GM18873 (cell line): ENCODE results near the gene INSRR.

Experiments used
- ATAC-seq: cut with Tn5 transposase; IDR thresholded peaks from one replicate; pipeline ENCODE4 v1.9.1; 2021; ENCODE audit warnings: mild to moderate bottlenecking, moderate library complexity, moderate number of reproducible peaks; ENCODE audit not compliant: unreplicated experiment, low FRiP score

INSRR gene

GRCh38 chr1:156853761-156854160, 5.2 kb downstream of the INSRR start:
- ATAC-seq, result no peak

- no peak for ATAC-seq
Observed at GRCh38 chr1:156852418-156852874, 6.5 kb downstream of the INSRR start.

GRCh38 chr1:156851779-156852417, 7.0 kb downstream of the INSRR start:
- ATAC-seq, result no peak

- no peak for ATAC-seq
Observed at GRCh38 chr1:156849151-156849496, 9.8 kb downstream of the INSRR start.

- ATAC-seq, result no peak
Observed at GRCh38 chr1:156848461-156849150, 10.3 kb downstream of the INSRR start.

- no peak for ATAC-seq
Observed at GRCh38 chr1:156847591-156848460, 11.1 kb downstream of the INSRR start.

GRCh38 chr1:156846643-156847042, 12.3 kb downstream of the INSRR start:
- ATAC-seq, result no peak

GRCh38 chr1:156845953-156846545, 12.9 kb downstream of the INSRR start:
- ATAC-seq, result no peak

- no peak for ATAC-seq
Observed at GRCh38 chr1:156845055-156845952, 13.6 kb downstream of the INSRR start.

GRCh38 chr1:156844638-156845037, 14.3 kb downstream of the INSRR start:
- no peak for ATAC-seq

GRCh38 chr1:156844102-156844501, 14.8 kb downstream of the INSRR start:
- ATAC-seq, result no peak

GRCh38 chr1:156842618-156843300, 16.2 kb downstream of the INSRR start:
- ATAC-seq, result no peak

GRCh38 chr1:156841295-156841855, 17.5 kb downstream of the INSRR start:
- ATAC-seq, result no peak

- no peak for ATAC-seq
Observed at GRCh38 chr1:156840898-156841279, 18.0 kb downstream of the INSRR start.

- ATAC-seq, result no peak
Observed at GRCh38 chr1:156840186-156840897, 18.6 kb downstream of the INSRR start.

GRCh38 chr1:156839426-156840109, 19.3 kb downstream of the INSRR start:
- ATAC-seq, result no peak

GRCh38 chr1:156838972-156839371, 19.9 kb downstream of the INSRR start:
- no peak for ATAC-seq

GRCh38 chr1:156836892-156837291, 22.0 kb downstream of the INSRR start:
- no peak for ATAC-seq
